Lower leg skin (tissue), 3 donors: ENCODE results near the gene RUNX1.

ENCODE experiments used
- POLR2A ChIP-seq, 2 donors: fragments of 450-650 bp; IDR thresholded peaks; one replicate each; pipeline ENCODE4 v1.6.1; 2016 to 2017; ENCODE audit warnings: antibody characterized with exemption in 2 of 2, mild to moderate bottlenecking in 1 of 2, moderate library complexity in 1 of 2
- TF ChIP-seq, protein P1 (sequence below), 3 donors: fragments of 450-650 bp; IDR thresholded peaks; one replicate each; pipeline ENCODE4 v1.5.1; 2016; ENCODE audit warnings: antibody characterized with exemption in 3 of 3, mild to moderate bottlenecking in 3 of 3, moderate library complexity in 2 of 3

DNA sequence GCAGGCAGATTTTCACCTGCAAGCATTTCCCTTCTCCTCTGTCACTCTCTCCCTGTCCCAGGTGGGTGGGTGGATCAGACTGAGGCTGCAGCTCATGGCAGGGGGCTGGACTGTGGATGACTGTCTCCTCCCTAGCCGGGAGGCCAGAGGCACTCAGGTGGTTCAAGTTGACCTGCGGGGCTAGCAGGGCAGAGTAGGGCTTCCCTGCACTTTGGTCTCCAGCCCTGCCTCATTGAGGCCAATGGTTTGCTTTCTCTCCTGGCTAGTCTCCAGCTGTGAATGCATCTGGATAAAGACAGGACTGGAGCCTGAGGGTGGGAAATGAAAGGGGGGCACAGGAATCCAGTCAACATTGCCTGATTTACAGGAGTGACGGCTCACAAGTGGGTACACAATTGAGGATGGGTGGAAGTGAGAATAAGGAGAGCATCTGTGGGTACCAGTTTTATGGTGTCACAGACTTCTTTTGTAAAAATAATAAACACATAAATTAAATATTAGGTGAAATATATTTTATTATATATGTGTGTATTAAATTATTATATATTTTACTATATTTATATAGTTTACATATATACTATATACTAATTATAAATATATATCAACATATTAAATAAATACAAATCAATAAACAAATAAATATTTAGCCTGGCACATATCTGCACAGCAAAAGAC, 25.6 kb downstream of the RUNX1 start:
- TF ChIP-seq POLR2A (IDR thresholded peaks at IDR 0.05) = no peak
- TF ChIP-seq, protein P1, sequence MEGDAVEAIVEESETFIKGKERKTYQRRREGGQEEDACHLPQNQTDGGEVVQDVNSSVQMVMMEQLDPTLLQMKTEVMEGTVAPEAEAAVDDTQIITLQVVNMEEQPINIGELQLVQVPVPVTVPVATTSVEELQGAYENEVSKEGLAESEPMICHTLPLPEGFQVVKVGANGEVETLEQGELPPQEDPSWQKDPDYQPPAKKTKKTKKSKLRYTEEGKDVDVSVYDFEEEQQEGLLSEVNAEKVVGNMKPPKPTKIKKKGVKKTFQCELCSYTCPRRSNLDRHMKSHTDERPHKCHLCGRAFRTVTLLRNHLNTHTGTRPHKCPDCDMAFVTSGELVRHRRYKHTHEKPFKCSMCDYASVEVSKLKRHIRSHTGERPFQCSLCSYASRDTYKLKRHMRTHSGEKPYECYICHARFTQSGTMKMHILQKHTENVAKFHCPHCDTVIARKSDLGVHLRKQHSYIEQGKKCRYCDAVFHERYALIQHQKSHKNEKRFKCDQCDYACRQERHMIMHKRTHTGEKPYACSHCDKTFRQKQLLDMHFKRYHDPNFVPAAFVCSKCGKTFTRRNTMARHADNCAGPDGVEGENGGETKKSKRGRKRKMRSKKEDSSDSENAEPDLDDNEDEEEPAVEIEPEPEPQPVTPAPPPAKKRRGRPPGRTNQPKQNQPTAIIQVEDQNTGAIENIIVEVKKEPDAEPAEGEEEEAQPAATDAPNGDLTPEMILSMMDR (IDR thresholded peaks at IDR 0.05) = no peak
